Coronary artery (tissue), 2 donors: Measurements from ENCODE around the gene SHC1.

Experiments
- DNase-seq: peaks from one replicate; pipeline ENCODE4 v3.0.0-alpha.2; 2017; ENCODE audit warnings: low spot score
- H3K27ac ChIP-seq, 2 donors: fragments of 200-600 bp; sonication (generic); one replicate each; pipeline ENCODE4 v1.5.1; 2016 to 2019
- H3K4me3 ChIP-seq: fragments of 200-600 bp; sonication (generic); 2 replicates; pipeline ENCODE4 v1.5.1; 2016; ENCODE audit warnings: mild to moderate bottlenecking, moderate library complexity
- CTCF ChIP-seq: fragments of 200-600 bp; sonication (generic); IDR thresholded peaks from one replicate; pipeline ENCODE4 v1.5.1; 2019; ENCODE audit warnings: antibody characterized with exemption

The SHC1 gene

GRCh38 chr1:154937085-154937987 is 33.2 kb downstream of the SHC1 start:
- H3K4me3 ChIP-seq, result peak overlapping the region; percentile 78
- peak overlapping the region; percentile 95 to 99 for H3K27ac ChIP-seq
- peak; percentile 95 for DNase-seq
- TF ChIP-seq CTCF, result no peak

- H3K4me3 ChIP-seq, result peak within 1 kb of the TSS; percentile 78
- no peak for TF ChIP-seq CTCF
- DNase-seq, result peak; percentile 98
- peak within 1 kb of the TSS; percentile 95 to 99 for H3K27ac ChIP-seq
Measured at GRCh38 chr1:154936555-154937084, 33.9 kb downstream of the SHC1 start, which contains the start of gene PMVK. TSS of gene PMVK (minus strand) at chr1:154936719. CDS start at chr1:154936685, 34 bp downstream.

- no peak for TF ChIP-seq CTCF
- Histone ChIP-seq H3K4me3 (peak overlapping the region; percentile 78), H3K27ac (peak overlapping the region; percentile 95 to 99)
- DNase-seq, result no peak
Measured at GRCh38 chr1:154935749-154936554, 34.6 kb downstream of the SHC1 start.

- no peak for TF ChIP-seq CTCF
- H3K27ac ChIP-seq, result no peak overlapping the region
- H3K4me3 ChIP-seq, result no peak overlapping the region
- DNase-seq, result no peak
Measured at GRCh38 chr1:154934358-154934948, 36.1 kb downstream of the SHC1 start.

GRCh38 chr1:154931940-154932487 is 38.5 kb downstream of the SHC1 start:
- DNase-seq, result no peak
- no peak for TF ChIP-seq CTCF
- no peak overlapping the region for H3K4me3 ChIP-seq
- no peak overlapping the region for H3K27ac ChIP-seq

- H3K4me3 ChIP-seq, result no peak overlapping the region
- DNase-seq, result no peak
- TF ChIP-seq CTCF, result no peak
- H3K27ac ChIP-seq, result no peak overlapping the region
Measured at GRCh38 chr1:154926201-154926600, 44.3 kb downstream of the SHC1 start.
